Breast epithelium (tissue), 3 donors: ENCODE measurements around the gene MPC2.

Experiments
- POLR2A ChIP-seq: fragments of 450-650 bp; IDR thresholded peaks from one replicate; pipeline ENCODE4 v1.6.1; 2016; ENCODE audit warnings: antibody characterized with exemption, mild to moderate bottlenecking, moderate library complexity
- TF ChIP-seq, protein P1 (sequence below), 3 donors: fragments of 450-650 bp; IDR thresholded peaks; one replicate each; pipeline ENCODE4 v1.5.1; 2016 to 2017; ENCODE audit warnings: antibody characterized with exemption in 3 of 3, mild to moderate bottlenecking in 3 of 3, moderate library complexity in 3 of 3

DNA sequence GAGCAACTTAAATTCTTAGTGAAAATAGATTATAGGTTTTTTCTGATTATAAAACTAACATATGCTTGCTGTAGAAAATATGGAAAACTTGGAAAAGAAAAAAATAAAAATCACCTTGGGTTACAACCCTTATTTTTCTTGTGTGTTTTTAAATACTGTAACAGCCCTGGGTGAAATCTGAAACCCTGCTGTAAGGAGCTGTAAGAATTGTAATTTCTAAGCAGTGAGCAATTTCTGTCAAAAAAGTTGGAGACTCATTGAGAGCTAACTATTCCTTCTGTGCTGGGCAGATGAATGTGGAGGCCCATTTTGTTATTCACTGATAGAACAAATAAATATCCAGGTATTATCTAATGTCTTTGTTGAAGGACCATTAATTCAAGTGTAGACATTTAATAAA is 65.5 kb downstream of the MPC2 start:
- no peak for TF ChIP-seq POLR2A
- TF ChIP-seq, protein P1, sequence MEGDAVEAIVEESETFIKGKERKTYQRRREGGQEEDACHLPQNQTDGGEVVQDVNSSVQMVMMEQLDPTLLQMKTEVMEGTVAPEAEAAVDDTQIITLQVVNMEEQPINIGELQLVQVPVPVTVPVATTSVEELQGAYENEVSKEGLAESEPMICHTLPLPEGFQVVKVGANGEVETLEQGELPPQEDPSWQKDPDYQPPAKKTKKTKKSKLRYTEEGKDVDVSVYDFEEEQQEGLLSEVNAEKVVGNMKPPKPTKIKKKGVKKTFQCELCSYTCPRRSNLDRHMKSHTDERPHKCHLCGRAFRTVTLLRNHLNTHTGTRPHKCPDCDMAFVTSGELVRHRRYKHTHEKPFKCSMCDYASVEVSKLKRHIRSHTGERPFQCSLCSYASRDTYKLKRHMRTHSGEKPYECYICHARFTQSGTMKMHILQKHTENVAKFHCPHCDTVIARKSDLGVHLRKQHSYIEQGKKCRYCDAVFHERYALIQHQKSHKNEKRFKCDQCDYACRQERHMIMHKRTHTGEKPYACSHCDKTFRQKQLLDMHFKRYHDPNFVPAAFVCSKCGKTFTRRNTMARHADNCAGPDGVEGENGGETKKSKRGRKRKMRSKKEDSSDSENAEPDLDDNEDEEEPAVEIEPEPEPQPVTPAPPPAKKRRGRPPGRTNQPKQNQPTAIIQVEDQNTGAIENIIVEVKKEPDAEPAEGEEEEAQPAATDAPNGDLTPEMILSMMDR (IDR thresholded peaks at IDR 0.05): no peak
